Activated gamma-delta T cell treated with anti-CD3 and anti-CD28 coated beads, Interleukin-2, amount 50 U/mL, for 16 hours (primary cell): Measurements from ENCODE around the gene GDA.

Source experiments
- DNase-seq: peaks from one replicate; pipeline ENCODE4 v3.0.0-alpha.2; 2020; ENCODE audit warnings: low read depth

Gene GDA

GRCh38 chr9:72149231-72149975 lies at the start of gene GDA:
Gene GDA, plus strand, starts transcription at chr9:72149440. Its CDS starts 120 bp downstream, at chr9:72149560.
- no peak for DNase-seq

DNA sequence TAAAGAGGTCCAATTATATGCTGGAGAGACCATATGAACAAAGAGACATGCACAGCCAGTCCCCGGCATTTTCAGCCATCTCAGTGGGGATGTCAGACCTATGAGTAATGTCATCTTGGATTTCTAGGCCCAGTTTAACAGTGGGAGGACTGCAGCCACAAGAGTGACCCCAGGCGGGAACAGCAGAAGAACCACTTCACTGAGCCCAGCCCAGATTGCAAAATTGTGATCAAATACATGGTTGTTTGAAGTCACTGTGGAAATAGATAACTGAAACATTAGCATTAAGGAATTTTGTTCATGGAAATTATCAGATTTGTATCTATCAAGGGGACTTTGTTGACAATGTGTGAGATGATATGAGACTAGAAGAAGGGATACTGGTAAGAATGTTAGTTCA lies 46.7 kb upstream of the GDA start:
- DNase-seq: no peak

DNA sequence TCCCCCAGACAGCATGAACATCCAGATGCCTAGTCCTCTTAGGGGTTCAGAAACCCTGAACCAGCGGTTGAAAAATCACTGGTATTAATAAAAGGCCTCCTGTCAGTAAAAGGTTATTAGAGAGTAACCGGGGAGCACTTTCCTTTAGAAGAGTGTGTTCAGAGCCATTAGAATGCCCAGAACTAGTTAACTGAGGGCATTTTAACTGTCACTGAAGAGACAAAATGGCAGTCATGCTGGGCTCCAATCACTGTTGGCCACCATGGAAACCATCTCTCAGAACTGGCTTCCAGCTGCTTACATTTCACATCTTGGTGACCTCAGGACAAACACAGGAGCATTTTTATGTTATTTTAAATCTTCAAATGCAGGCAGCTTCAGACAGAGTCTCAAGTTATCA lies 36.2 kb upstream of the GDA start:
- DNase-seq: no peak

DNA sequence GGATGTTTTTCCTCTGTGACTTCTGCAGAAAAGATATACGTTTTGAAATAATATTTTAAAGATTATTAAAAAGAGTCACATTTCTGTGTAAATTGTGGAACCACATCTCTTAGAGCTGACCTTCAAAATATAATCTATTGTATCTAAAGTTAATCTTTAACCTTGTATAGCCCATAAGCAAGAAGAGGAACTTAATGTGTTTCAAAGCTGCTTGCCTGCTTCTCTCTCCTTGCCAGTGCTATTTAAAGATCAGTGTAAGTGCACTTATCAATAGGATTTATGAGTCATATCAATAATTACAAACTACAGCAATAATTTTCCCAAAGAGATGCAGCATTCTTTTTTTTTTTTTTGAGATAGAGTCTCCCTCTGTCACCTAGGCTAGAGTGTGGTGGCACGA lies 29.4 kb upstream of the GDA start:
- no peak for DNase-seq

DNA sequence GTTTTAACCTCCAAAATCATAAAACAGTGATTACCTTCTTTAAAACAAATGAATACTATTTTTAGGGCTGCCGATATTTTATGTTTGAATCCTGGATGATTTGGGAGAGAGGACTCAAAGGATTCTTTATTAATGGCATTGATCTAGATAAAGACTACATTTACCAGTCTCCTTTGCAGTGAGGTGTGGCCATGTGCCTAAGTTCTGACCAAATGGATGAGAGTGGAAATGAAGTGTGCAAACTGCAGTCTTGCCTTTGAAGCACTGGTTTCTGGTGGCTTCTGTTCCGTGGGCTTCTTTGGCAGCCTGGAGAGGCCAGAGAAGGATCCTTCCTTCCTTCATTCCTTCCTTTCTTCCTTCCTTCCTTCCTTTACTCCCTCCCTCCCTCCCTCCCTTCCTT lies 24.3 kb upstream of the GDA start:
- no peak for DNase-seq

DNA sequence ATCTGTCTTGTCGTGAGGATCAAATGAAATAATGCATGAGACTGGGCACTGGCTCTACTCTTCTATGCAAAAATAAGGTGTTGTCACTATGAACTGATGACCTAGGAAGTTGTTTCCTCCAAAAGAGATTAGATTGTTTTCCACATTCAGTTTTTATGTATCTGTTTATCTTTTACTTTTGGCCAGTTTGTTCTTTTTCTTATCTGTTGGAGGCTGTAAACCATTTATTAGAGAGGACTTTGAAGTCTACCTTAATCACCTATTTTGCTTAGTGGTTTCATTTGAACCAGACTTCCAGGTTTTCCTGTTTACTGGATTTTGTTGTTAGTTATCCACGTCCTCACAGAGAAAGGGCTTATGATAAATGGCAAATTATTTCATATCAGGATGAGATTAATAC lies 21.5 kb upstream of the GDA start:
- no peak for DNase-seq

- DNase-seq: no peak
Observed at GRCh38 chr9:72128526-72128925, 20.7 kb upstream of the GDA start.

GRCh38 chr9:72129271-72130156 lies 19.7 kb upstream of the GDA start:
- no peak for DNase-seq

- DNase-seq: no peak
Observed at GRCh38 chr9:72130321-72130720, 18.9 kb upstream of the GDA start.

- no peak for DNase-seq
Observed at GRCh38 chr9:72131206-72131605, 18.0 kb upstream of the GDA start.

DNA sequence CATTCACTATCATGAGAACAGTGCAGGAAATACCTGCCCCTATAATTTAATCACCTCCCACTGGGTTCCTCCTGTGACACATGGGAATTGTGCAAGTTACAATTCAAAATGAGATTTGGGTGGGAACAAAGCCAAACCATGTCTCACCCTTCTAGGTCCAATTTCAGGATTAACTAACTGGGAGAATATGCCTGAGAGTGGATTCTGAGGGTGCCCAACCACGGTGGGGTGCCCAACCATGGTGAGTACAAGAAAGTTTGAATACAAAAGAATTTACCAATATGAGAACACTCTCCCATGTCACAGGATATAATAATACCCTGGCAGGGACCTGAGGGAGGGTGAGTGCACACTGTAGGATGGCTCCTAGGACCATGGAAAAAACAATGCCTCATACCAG lies 17.2 kb upstream of the GDA start:
- no peak for DNase-seq

GRCh38 chr9:72133365-72134035 lies 15.7 kb upstream of the GDA start:
- DNase-seq: no peak

- DNase-seq: no peak
Observed at GRCh38 chr9:72134801-72135200, 14.4 kb upstream of the GDA start.

GRCh38 chr9:72137697-72138365 lies 11.4 kb upstream of the GDA start:
- no peak for DNase-seq

DNA sequence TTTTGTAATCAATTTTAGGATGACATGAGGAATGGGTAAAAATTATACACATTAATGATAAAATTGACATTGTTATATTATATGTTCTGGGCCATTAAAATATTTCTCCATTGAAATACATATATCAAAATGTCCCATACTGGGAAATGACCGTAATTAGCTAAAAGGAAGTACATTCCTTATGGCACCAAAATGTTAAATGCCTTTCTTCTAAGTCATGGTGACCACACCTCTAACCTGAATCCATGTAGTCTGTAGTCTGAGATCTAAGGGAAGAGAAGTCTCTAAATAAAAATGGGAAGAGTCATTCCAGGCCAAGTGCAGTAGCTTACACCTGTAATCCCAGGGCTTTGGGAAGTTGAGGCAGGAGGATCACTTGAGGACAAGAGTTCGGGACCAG lies 10.0 kb upstream of the GDA start:
- DNase-seq: no peak

- DNase-seq: no peak
Observed at GRCh38 chr9:72140586-72140985, 8.7 kb upstream of the GDA start.

- DNase-seq: no peak
Observed at GRCh38 chr9:72141484-72141883, 7.8 kb upstream of the GDA start.

DNA sequence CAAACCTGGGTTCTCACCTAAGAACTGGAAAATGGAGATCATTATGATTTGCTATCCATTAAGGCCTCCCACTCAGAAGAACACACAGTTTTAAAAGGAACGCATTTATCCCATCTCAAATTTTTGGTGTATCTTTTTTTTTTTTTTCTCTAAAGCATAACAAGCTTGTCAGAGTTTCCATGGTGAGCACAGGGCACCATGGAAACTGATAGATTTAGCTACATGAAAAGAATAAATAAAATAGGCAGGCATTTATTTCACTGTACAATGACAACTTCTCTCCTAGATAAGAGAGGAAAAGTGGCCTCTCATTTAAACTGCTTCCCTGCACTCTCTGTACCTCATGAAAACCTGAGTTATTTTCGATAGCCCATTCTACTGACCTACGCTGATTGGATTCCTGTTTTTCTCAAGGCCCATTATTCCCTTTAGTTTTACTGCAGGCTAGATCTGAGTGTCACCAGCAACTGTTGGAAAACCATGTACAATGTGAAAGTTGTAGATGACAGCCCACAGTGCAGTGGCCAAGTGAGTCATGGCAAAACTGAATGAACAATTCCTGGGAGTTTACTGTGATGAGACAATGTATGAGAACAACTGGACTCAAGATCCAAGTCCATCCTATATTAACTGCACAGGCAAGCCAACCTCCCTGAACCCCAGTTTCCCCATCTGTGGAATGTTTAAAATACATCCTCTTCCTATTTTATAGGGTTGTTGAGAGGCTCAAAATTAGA lies 4.3 kb upstream of the GDA start:
- no peak for DNase-seq

DNA sequence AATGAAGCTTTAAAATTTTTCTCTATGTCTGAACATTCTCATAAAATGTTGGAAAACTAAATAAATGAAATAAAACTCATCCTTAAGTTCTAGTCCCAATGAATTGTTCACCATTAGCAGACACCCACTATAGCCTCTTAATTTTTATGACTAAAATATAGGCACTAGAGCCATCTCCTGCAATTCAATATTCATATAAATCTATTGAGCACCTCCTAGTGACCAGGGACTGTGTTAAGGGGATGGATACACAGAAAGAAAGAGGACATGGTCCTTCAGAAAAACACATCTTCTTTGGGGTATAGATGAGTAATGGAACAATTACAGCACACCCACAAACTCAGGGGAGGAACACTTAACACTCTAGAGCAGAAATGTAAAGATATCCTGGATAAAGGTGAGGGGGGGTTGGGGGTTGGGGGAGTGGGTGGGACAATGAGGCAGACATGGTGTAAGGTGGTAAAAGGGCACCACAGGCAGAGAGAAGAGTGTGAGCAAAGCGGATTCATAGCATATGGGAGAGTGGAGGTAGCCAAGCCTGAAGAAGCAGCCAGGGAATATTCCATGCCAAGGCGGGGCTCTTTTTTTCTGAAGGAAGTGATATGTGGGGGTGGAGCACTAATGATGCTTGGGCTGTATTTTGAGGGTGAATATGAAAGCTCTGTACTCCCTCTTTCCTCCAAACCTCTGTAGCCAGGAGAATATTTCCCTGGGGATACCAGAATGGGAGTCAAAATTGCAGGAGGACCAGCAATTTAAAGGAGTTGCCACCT lies 3.3 kb upstream of the GDA start:
- no peak for DNase-seq

DNA sequence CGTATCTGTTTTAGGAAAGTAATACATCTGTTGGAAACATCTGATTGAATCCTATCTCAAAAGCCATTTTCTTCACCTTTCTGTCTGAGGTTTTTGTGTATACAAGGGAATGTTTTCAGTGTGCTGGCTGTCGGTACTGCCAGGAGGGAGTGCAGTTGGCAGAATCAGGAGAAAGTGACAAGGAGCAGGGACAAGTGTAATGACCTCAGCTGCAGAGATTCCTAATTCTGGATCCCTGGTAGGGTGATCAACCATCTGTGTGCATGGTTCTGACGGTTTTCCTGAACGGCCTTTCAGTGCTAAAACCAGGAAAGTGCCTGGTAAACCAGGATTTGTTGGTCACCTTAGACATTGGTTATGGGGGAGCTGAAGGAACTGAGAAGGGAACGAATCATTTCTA lies 1.6 kb upstream of the GDA start:
- DNase-seq: no peak

DNA sequence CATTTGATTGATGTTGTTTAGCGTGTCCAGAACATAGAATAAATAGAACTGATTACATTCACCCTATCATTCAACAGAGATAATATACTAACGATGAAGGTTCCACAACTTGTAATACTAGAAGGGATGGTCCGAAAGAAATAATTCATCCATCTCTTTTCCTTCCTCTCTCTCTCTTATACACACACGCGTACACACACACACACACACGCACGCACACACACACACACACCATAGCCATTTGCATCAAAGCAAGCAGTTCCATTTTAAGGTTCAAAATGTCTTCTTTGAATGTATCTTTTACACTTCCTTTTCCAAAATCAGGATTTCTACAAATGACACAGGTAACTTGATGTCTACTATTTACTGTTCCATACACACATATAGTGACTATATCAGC lies 887 bp downstream of the GDA start:
- no peak for DNase-seq
